Stimulated activated CD8-positive, alpha-beta memory T cell treated with anti-CD3 and anti-CD28 coated beads, Interleukin-12 subunit alpha, Interleukin-12 subunit beta, amount 100 ng/mL, for 1 hour (primary cell): Measurements from ENCODE around the gene MFAP2.

ENCODE experiments used
- DNase-seq: peaks from one replicate; pipeline ENCODE4 v3.0.0-alpha.2; 2020; ENCODE audit warnings: low read depth

MFAP2 gene

GRCh38 chr1:17007121-17007520 lies 26.7 kb upstream of the MFAP2 start:
- no peak for DNase-seq

- DNase-seq, result no peak
Observed at GRCh38 chr1:17005365-17005740, 24.9 kb upstream of the MFAP2 start.

- no peak for DNase-seq
Observed at GRCh38 chr1:17004466-17005364, 24.3 kb upstream of the MFAP2 start.

- DNase-seq, result no peak
Observed at GRCh38 chr1:17002524-17002902, 22.1 kb upstream of the MFAP2 start.

GRCh38 chr1:17001760-17002523 lies 21.5 kb upstream of the MFAP2 start:
- DNase-seq, result no peak

- no peak for DNase-seq
Observed at GRCh38 chr1:16999863-17000262, 19.4 kb upstream of the MFAP2 start.

- DNase-seq, result no peak
Observed at GRCh38 chr1:16998589-16998988, 18.2 kb upstream of the MFAP2 start.

- DNase-seq, result no peak
Observed at GRCh38 chr1:16996845-16997244, 16.4 kb upstream of the MFAP2 start.

- no peak for DNase-seq
Observed at GRCh38 chr1:16993521-16994038, 13.2 kb upstream of the MFAP2 start.

GRCh38 chr1:16992675-16993074 lies 12.3 kb upstream of the MFAP2 start:
- no peak for DNase-seq

- no peak for DNase-seq
Observed at GRCh38 chr1:16992102-16992501, 11.7 kb upstream of the MFAP2 start.

- no peak for DNase-seq
Observed at GRCh38 chr1:16991571-16991970, 11.2 kb upstream of the MFAP2 start.

- DNase-seq, result no peak
Observed at GRCh38 chr1:16989676-16990391, 9.4 kb upstream of the MFAP2 start.

- no peak for DNase-seq
Observed at GRCh38 chr1:16988210-16988609, 7.8 kb upstream of the MFAP2 start.

GRCh38 chr1:16986962-16987361 lies 6.5 kb upstream of the MFAP2 start:
- DNase-seq, result no peak

- DNase-seq, result no peak
Observed at GRCh38 chr1:16986560-16986959, 6.1 kb upstream of the MFAP2 start.

GRCh38 chr1:16986113-16986512 lies 5.7 kb upstream of the MFAP2 start:
- no peak for DNase-seq

- no peak for DNase-seq
Observed at GRCh38 chr1:16984717-16985116, 4.3 kb upstream of the MFAP2 start.

- no peak for DNase-seq
Observed at GRCh38 chr1:16983649-16984048, 3.2 kb upstream of the MFAP2 start.

GRCh38 chr1:16982902-16983301 lies 2.5 kb upstream of the MFAP2 start:
- DNase-seq, result no peak

- DNase-seq, result no peak
Observed at GRCh38 chr1:16981269-16981849, 939 bp upstream of the MFAP2 start.
